OCI-LY3 (cell line): ENCODE data around the gene BRD4.

ENCODE experiments used
- H2AFZ ChIP-seq: fragments of 200-600, 300-600 bp; shearing (Covaris generic); 2 replicates; pipeline ENCODE4 v1.6.0; 2014; ENCODE audit warnings: antibody characterized with exemption, low read depth, low read length
- H3K27ac ChIP-seq: fragments of 200-600, 300-600 bp; sonication (generic); 2 replicates; pipeline ENCODE4 v1.5.1; 2014; ENCODE audit warnings: mild to moderate bottlenecking, low read length, moderate library complexity, mixed read lengths
- H3K27me3 ChIP-seq: fragments of 200-600, 300-600 bp; sonication (generic); 2 replicates; pipeline ENCODE4 v1.6.1; 2014; ENCODE audit warnings: low read depth, low read length, mixed read lengths
- H3K36me3 ChIP-seq: fragments of 200-600, 300-600 bp; sonication (generic); replicated peaks from 2 replicates; pipeline ENCODE3; 2014; ENCODE audit warnings: low read depth, low read length, mixed read lengths
- H3K4me1 ChIP-seq: fragments of 300-600, 200-600 bp; sonication (generic); 2 replicates; pipeline ENCODE4 v1.6.1; 2014; ENCODE audit warnings: low read length, mixed read lengths
- H3K4me2 ChIP-seq: fragments of 200-600, 300-600 bp; sonication (generic); 2 replicates; pipeline ENCODE4 v1.6.1; 2014; ENCODE audit warnings: low read length, mixed read lengths
- H3K4me3 ChIP-seq: fragments of 300-600, 200-600 bp; sonication (generic); 2 replicates; pipeline ENCODE4 v1.5.1; 2014; ENCODE audit warnings: antibody characterized with exemption, mild to moderate bottlenecking, low read length, moderate library complexity
- H3K79me2 ChIP-seq: fragments of 300-600, 200-600 bp; shearing (Covaris generic); 2 replicates; pipeline ENCODE4 v1.6.1; 2014; ENCODE audit warnings: mild to moderate bottlenecking, low read length, mixed read lengths
- H3K9ac ChIP-seq: fragments of 300-600, 200-600 bp; shearing (Covaris generic); 2 replicates; pipeline ENCODE4 v1.6.0; 2014; ENCODE audit warnings: mild to moderate bottlenecking, low read length, moderate library complexity
- H3K9me3 ChIP-seq: fragments of 200-600, 300-600 bp; shearing (Covaris generic); 2 replicates; pipeline ENCODE4 v1.6.1; 2014; ENCODE audit warnings: low read length, mixed read lengths; ENCODE audit not compliant: insufficient read depth
- H4K20me1 ChIP-seq: fragments of 200-600, 300-600 bp; sonication (generic); 2 replicates; pipeline ENCODE4 v1.6.1; 2016; ENCODE audit warnings: low read length, mixed read lengths; ENCODE audit not compliant: insufficient read depth
- EZH2phosphoT487 ChIP-seq: fragments of 200-600 bp; shearing (Covaris generic); IDR thresholded peaks from 2 replicates; pipeline ENCODE4 v1.6.1; 2018; ENCODE audit warnings: antibody characterized with exemption, mixed run types, low read depth
- TF ChIP-seq, protein P1 (sequence below): fragments of 200-600, 300-600 bp; sonication (generic); IDR thresholded peaks from 2 replicates; pipeline ENCODE4 v1.5.1; 2014; ENCODE audit warnings: antibody characterized with exemption, low read length, low read depth

Gene BRD4

DNA sequence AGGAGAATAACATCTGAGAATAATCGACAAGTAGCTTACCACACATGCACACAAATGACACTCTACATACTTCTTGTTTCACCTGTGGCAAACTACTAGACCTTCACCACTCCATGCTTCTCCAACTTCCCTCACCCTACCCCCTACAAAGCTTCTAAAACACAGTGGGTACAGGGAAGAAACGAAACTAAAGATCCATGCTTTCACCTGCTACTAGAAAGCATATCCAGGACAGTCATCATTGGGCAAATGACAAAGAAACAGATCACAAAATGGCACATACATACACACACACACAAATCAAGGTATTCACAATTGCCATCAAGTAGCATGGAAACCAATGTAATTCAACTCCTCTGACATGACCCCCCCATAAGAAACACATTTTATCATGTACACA lies 10.6 kb downstream of the BRD4 start:
- Histone ChIP-seq H3K27ac (no peak overlapping the region), H3K36me3 (peaks cover 2% of the 10 kb centered on the region), H3K4me3 (no peak overlapping the region), H3K9ac (no peak overlapping the region), H4K20me1 (peaks cover 98% of the 10 kb centered on the region), H2AFZ (no peak overlapping the region), H3K79me2 (peaks cover 99% of the 10 kb centered on the region), H3K4me2 (no peak overlapping the region), H3K9me3 (no peaks in the 10 kb centered on the region), H3K27me3 (no peaks in the 10 kb centered on the region), H3K4me1 (peaks cover 63% of the 10 kb centered on the region)
- TF ChIP-seq, protein P1, sequence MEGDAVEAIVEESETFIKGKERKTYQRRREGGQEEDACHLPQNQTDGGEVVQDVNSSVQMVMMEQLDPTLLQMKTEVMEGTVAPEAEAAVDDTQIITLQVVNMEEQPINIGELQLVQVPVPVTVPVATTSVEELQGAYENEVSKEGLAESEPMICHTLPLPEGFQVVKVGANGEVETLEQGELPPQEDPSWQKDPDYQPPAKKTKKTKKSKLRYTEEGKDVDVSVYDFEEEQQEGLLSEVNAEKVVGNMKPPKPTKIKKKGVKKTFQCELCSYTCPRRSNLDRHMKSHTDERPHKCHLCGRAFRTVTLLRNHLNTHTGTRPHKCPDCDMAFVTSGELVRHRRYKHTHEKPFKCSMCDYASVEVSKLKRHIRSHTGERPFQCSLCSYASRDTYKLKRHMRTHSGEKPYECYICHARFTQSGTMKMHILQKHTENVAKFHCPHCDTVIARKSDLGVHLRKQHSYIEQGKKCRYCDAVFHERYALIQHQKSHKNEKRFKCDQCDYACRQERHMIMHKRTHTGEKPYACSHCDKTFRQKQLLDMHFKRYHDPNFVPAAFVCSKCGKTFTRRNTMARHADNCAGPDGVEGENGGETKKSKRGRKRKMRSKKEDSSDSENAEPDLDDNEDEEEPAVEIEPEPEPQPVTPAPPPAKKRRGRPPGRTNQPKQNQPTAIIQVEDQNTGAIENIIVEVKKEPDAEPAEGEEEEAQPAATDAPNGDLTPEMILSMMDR: no peak
- no peak for TF ChIP-seq EZH2phosphoT487

DNA sequence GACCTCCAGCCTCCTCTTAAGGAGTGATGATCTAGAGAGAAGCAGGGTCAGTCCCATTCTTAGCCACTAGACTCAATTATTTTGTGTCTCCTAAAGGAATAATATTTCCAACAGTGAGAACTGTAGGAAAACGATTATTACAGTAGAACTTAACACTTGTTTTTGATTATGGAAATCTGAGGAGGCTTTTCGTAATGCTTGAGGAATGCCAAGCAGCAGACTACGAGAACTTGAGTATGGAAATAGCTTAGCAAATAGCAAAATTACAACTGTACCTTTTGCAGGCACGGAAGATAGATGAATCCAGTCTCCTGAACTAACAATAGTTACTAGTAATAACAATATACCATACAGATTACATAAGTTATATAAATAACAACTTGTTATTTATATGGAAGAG lies 12.2 kb downstream of the BRD4 start:
- H3K9me3 ChIP-seq: no peaks in the 10 kb centered on the region
- no peak overlapping the region for H3K4me3 ChIP-seq
- H3K4me1 ChIP-seq: peaks cover 64% of the 10 kb centered on the region
- peaks cover 99% of the 10 kb centered on the region for H3K79me2 ChIP-seq
- no peak overlapping the region for H3K9ac ChIP-seq
- peaks cover 2% of the 10 kb centered on the region for H3K36me3 ChIP-seq
- peaks cover 98% of the 10 kb centered on the region for H4K20me1 ChIP-seq
- H3K27me3 ChIP-seq: no peaks in the 10 kb centered on the region
- H3K4me2 ChIP-seq: no peak overlapping the region
- no peak for TF ChIP-seq EZH2phosphoT487
- TF ChIP-seq, protein P1: no peak
- no peak overlapping the region for H2AFZ ChIP-seq
- H3K27ac ChIP-seq: no peak overlapping the region

DNA sequence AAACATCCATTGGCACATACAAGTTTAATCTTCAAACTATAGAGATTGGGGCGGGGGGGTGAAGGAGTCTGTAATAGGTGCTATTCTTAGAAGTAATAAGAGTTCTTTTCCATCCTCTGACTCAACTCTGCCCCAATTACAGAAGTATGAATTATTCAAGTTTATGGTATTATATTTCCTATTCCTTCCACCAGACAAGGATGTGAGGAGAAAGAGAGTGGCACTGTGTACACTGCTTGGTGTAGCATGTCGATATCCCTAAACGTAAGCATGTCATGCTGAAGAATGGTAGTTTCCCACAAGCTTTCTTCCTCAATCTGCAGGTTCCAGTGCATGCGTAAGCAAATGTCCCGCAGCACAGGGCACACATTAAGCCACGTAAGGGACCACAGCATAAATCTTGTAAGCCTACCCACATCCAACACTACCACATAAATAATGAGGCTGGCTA lies 14.1 kb downstream of the BRD4 start:
- Histone ChIP-seq H3K9ac (peak overlapping the region; percentile 15; the same call in 1 of the 2 replicates), H3K9me3 (no peaks in the 10 kb centered on the region), H3K27ac (peak overlapping the region; percentile 74), H2AFZ (no peak overlapping the region), H3K4me1 (peaks cover 45% of the 10 kb centered on the region), H3K27me3 (no peaks in the 10 kb centered on the region), H3K4me3 (peak overlapping the region; percentile 56), H3K79me2 (peaks cover 99% of the 10 kb centered on the region), H4K20me1 (peaks cover 97% of the 10 kb centered on the region), H3K4me2 (peak overlapping the region; percentile 71), H3K36me3 (peaks cover 7% of the 10 kb centered on the region)
- TF ChIP-seq EZH2phosphoT487: no peak
- TF ChIP-seq, protein P1: no peak

DNA sequence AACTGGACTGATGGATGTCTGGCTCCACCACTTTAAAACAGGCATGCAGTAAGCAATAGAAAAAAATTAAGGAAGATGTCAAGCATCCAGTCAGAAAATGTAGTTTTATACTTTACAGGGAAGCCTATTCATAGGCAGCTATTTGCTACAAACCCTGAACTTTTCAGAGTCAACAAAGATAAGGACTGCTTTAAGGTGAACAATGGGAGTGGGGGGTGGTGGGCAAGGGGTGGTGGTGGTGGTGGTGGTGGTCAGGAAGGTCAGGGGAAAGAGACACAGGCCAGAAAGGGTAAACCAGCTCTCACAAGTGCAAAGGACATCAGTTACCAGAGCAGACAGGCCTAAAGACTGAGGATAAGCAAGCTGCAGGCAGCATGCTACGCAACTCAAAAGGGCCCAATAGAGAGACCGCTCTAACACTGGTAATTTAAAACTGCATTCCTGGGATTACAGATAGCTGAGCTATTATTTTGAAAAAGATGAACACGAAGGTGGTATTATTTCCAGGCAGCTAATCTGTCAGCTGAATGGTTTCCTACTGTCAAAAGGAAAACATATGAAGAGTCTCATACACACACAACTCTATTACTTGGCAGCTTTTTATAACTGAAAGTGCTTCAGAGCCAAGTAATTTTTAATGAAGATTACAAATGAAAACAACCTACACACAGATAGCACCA lies 14.8 kb downstream of the BRD4 start:
- Histone ChIP-seq H3K9me3 (no peaks in the 10 kb centered on the region), H4K20me1 (peaks cover 97% of the 10 kb centered on the region), H3K4me3 (peak overlapping the region; percentile 57), H3K27ac (peak overlapping the region; percentile 74), H3K27me3 (no peaks in the 10 kb centered on the region), H3K4me2 (peak overlapping the region; percentile 71), H2AFZ (no peak overlapping the region), H3K36me3 (peaks cover 7% of the 10 kb centered on the region), H3K9ac (0 out of 2 replicates have a peak overlapping the region, but pooled peaks have one; percentile 15), H3K79me2 (peaks cover 99% of the 10 kb centered on the region), H3K4me1 (peaks cover 44% of the 10 kb centered on the region)
- TF ChIP-seq, protein P1: no peak
- no peak for TF ChIP-seq EZH2phosphoT487
